ENCODE data around the gene THSD7B. TPM values are rescaled to one million over a fixed set of nuclear protein-coding genes. Genes with fewer than 3 reads are reported as not detected.
A peak's percentile ranks its signal among the peaks of the same experiment; 100 is the strongest.

THSD7B gene
- not detected for total RNA-seq
- polyA plus RNA-seq: not detected
- total RNA-seq: not detected

GRCh38 chr2:136765256-136766072, at the start of gene THSD7B:
Gene THSD7B (plus strand): TSS chr2:136765545. CDS start chr2:136882179, 116,634 bp downstream.
- Mint-ChIP-seq H3K36me3 (peaks cover 0 to 8% (median 0%) of the 10 kb centered on the region in 5 donors), H3K4me1 (peaks cover 0 to 17% (median 6%) of the 10 kb centered on the region in 7 donors), H3K27ac (no peak within 1 kb of the TSS), H3K9me3 (peaks cover 0 to 10% (median 3%) of the 10 kb centered on the region in 11 donors), H3K27me3 (peaks cover 63 to 72% (median 70%) of the 10 kb centered on the region in 5 donors), H3K4me3 (peak within 1 kb of the TSS in 6 of 10 donors; percentile 16 to 67 (median 44))
- ChIA-PET CTCF (no interaction called here), POLR2A (no interaction called here)
- no peak for ATAC-seq
- H3K4me1 ChIP-seq (ENCODE audit: control insufficient read depth in 2 of 2, insufficient read depth in 2 of 2, low read length in 2 of 2): no peaks in the 10 kb centered on the region
- no peak within 1 kb of the TSS for H3K4me3 ChIP-seq (ENCODE audit: low read length)
- H3K9me3 ChIP-seq (ENCODE audit: control insufficient read depth in 2 of 3, low read length in 3 of 3): no peaks in the 10 kb centered on the region
- H3K27me3 ChIP-seq (ENCODE audit: control insufficient read depth in 2 of 2, insufficient read depth in 2 of 2, low read length in 2 of 2): peaks cover 0 to 10% of the 10 kb centered on the region in 2 donors
- no peak for DNase-seq
- intact Hi-C loops (cut with micrococcal nuclease): no loop called here
- H3K27ac ChIP-seq (ENCODE audit: low read depth, low read length): no peak within 1 kb of the TSS
- H3K36me3 ChIP-seq (ENCODE audit: control insufficient read depth in 2 of 3, insufficient read depth in 3 of 3, low read length in 3 of 3): no peaks in the 10 kb centered on the region

- intact Hi-C loops (cut with micrococcal nuclease): no loop called here
- H3K4me1 Mint-ChIP-seq: no peaks in the 10 kb centered on the region
- H3K27me3 Mint-ChIP-seq: peaks cover 0 to 16% (median 14%) of the 10 kb centered on the region in 5 donors
- no peaks in the 10 kb centered on the region for H3K36me3 Mint-ChIP-seq
- CTCF ChIA-PET: no interaction called here
- no peak overlapping the region for H3K27ac Mint-ChIP-seq
- POLR2A ChIA-PET: no interaction called here
- ATAC-seq: no peak
- H3K4me1 ChIP-seq (ENCODE audit: control insufficient read depth in 2 of 2, insufficient read depth in 2 of 2, low read length in 2 of 2): no peaks in the 10 kb centered on the region
- H3K9me3 Mint-ChIP-seq: peaks cover 0 to 8% (median 2%) of the 10 kb centered on the region in 11 donors
- no peak overlapping the region for H3K4me3 Mint-ChIP-seq
- H3K36me3 ChIP-seq (ENCODE audit: control insufficient read depth in 2 of 3, insufficient read depth in 3 of 3, low read length in 3 of 3): no peaks in the 10 kb centered on the region
- no peaks in the 10 kb centered on the region for H3K27me3 ChIP-seq (ENCODE audit: control insufficient read depth in 2 of 2, insufficient read depth in 2 of 2, low read length in 2 of 2)
- DNase-seq: no peak
- H3K9me3 ChIP-seq (ENCODE audit: control insufficient read depth in 2 of 3, low read length in 3 of 3): no peaks in the 10 kb centered on the region
- H3K4me3 ChIP-seq (ENCODE audit: low read length): no peak overlapping the region
- no peak overlapping the region for H3K27ac ChIP-seq (ENCODE audit: low read depth, low read length)
These were observed 47.1 kb upstream of the THSD7B start for GRCh38 chr2:136718273-136718672.

- ChIA-PET CTCF (no interaction called here), POLR2A (no interaction called here)
- no peaks in the 10 kb centered on the region for H3K36me3 ChIP-seq (ENCODE audit: control insufficient read depth in 2 of 3, insufficient read depth in 3 of 3, low read length in 3 of 3)
- Mint-ChIP-seq H3K27ac (no peak overlapping the region), H3K27me3 (peaks cover 0 to 44% (median 8%) of the 10 kb centered on the region in 5 donors), H3K9me3 (peaks cover 0 to 25% (median 3%) of the 10 kb centered on the region in 11 donors), H3K4me3 (no peak overlapping the region), H3K4me1 (peaks cover 0 to 4% (median 0%) of the 10 kb centered on the region in 7 donors), H3K36me3 (no peaks in the 10 kb centered on the region)
- H3K4me3 ChIP-seq (ENCODE audit: low read length): no peak overlapping the region
- no peaks in the 10 kb centered on the region for H3K27me3 ChIP-seq (ENCODE audit: control insufficient read depth in 2 of 2, insufficient read depth in 2 of 2, low read length in 2 of 2)
- no peaks in the 10 kb centered on the region for H3K9me3 ChIP-seq (ENCODE audit: control insufficient read depth in 2 of 3, low read length in 3 of 3)
- intact Hi-C loops (cut with micrococcal nuclease): no loop called here
- H3K27ac ChIP-seq (ENCODE audit: low read depth, low read length): no peak overlapping the region
- DNase-seq: no peak
- no peak for ATAC-seq
- no peaks in the 10 kb centered on the region for H3K4me1 ChIP-seq (ENCODE audit: control insufficient read depth in 2 of 2, insufficient read depth in 2 of 2, low read length in 2 of 2)
These were observed 37.2 kb upstream of the THSD7B start for GRCh38 chr2:136727973-136728699.

GRCh38 chr2:136736236-136736635, 29.1 kb upstream of the THSD7B start:
- Mint-ChIP-seq H3K27me3 (peaks cover 4 to 35% (median 17%) of the 10 kb centered on the region in 5 donors), H3K27ac (no peak overlapping the region), H3K4me3 (no peak overlapping the region), H3K4me1 (peaks cover 0 to 5% (median 0%) of the 10 kb centered on the region in 7 donors), H3K9me3 (peaks cover 0 to 14% (median 1%) of the 10 kb centered on the region in 11 donors), H3K36me3 (no peaks in the 10 kb centered on the region)
- ChIA-PET CTCF (no interaction called here), POLR2A (no interaction called here)
- Histone ChIP-seq H3K27me3 (ENCODE audit: control insufficient read depth in 2 of 2, insufficient read depth in 2 of 2, low read length in 2 of 2) (peaks cover 0 to 2% of the 10 kb centered on the region in 2 donors), H3K4me3 (ENCODE audit: low read length) (no peak overlapping the region), H3K4me1 (ENCODE audit: control insufficient read depth in 2 of 2, insufficient read depth in 2 of 2, low read length in 2 of 2) (no peaks in the 10 kb centered on the region), H3K27ac (ENCODE audit: low read depth, low read length) (no peak overlapping the region), H3K36me3 (ENCODE audit: control insufficient read depth in 2 of 3, insufficient read depth in 3 of 3, low read length in 3 of 3) (no peaks in the 10 kb centered on the region), H3K9me3 (ENCODE audit: control insufficient read depth in 2 of 3, low read length in 3 of 3) (no peaks in the 10 kb centered on the region)
- intact Hi-C loops (cut with micrococcal nuclease): loop anchor here (5.0 kb wide), 1 partner anchor 314 kb away; no protein-coding TSS in a partner anchor
- DNase-seq: no peak
- ATAC-seq: no peak

GRCh38 chr2:136738044-136738443, 27.3 kb upstream of the THSD7B start:
- Histone ChIP-seq H3K27me3 (ENCODE audit: control insufficient read depth in 2 of 2, insufficient read depth in 2 of 2, low read length in 2 of 2) (peaks cover 0 to 5% of the 10 kb centered on the region in 2 donors), H3K4me1 (ENCODE audit: control insufficient read depth in 2 of 2, insufficient read depth in 2 of 2, low read length in 2 of 2) (no peaks in the 10 kb centered on the region), H3K36me3 (ENCODE audit: control insufficient read depth in 2 of 3, insufficient read depth in 3 of 3, low read length in 3 of 3) (no peaks in the 10 kb centered on the region), H3K27ac (ENCODE audit: low read depth, low read length) (no peak overlapping the region), H3K9me3 (ENCODE audit: control insufficient read depth in 2 of 3, low read length in 3 of 3) (no peaks in the 10 kb centered on the region), H3K4me3 (ENCODE audit: low read length) (no peak overlapping the region)
- CTCF ChIA-PET: no interaction called here
- no peak for ATAC-seq
- POLR2A ChIA-PET: no interaction called here
- H3K4me3 Mint-ChIP-seq: no peak overlapping the region
- H3K36me3 Mint-ChIP-seq: no peaks in the 10 kb centered on the region
- H3K9me3 Mint-ChIP-seq: peaks cover 0 to 6% (median 0%) of the 10 kb centered on the region in 11 donors
- H3K4me1 Mint-ChIP-seq: peaks cover 0 to 2% (median 0%) of the 10 kb centered on the region in 7 donors
- H3K27me3 Mint-ChIP-seq: peaks cover 4 to 28% (median 7%) of the 10 kb centered on the region in 5 donors
- DNase-seq: no peak
- intact Hi-C loops (cut with micrococcal nuclease): loop anchor here (5.0 kb wide), 1 partner anchor 316 kb away; no protein-coding TSS in a partner anchor
- H3K27ac Mint-ChIP-seq: no peak overlapping the region

GRCh38 chr2:136741471-136741870, 23.9 kb upstream of the THSD7B start:
- H3K36me3 Mint-ChIP-seq: no peaks in the 10 kb centered on the region
- CTCF ChIA-PET: no interaction called here
- no peaks in the 10 kb centered on the region for H3K4me1 ChIP-seq (ENCODE audit: control insufficient read depth in 2 of 2, insufficient read depth in 2 of 2, low read length in 2 of 2)

More at GRCh38 chr2:136741471-136741870, 23.9 kb upstream of the THSD7B start:
- H3K9me3 Mint-ChIP-seq: no peaks in the 10 kb centered on the region
- H3K27ac Mint-ChIP-seq: no peak overlapping the region
- Histone ChIP-seq H3K4me3 (ENCODE audit: low read length) (no peak overlapping the region), H3K27ac (ENCODE audit: low read depth, low read length) (no peak overlapping the region), H3K9me3 (ENCODE audit: control insufficient read depth in 2 of 3, low read length in 3 of 3) (no peaks in the 10 kb centered on the region), H3K36me3 (ENCODE audit: control insufficient read depth in 2 of 3, insufficient read depth in 3 of 3, low read length in 3 of 3) (no peaks in the 10 kb centered on the region), H3K27me3 (ENCODE audit: control insufficient read depth in 2 of 2, insufficient read depth in 2 of 2, low read length in 2 of 2) (peaks cover 0 to 9% of the 10 kb centered on the region in 2 donors)
- H3K27me3 Mint-ChIP-seq: peaks cover 0 to 35% (median 17%) of the 10 kb centered on the region in 5 donors
- H3K4me1 Mint-ChIP-seq: no peaks in the 10 kb centered on the region
- no peak for DNase-seq
- intact Hi-C loops (cut with micrococcal nuclease): no loop called here
- no peak for ATAC-seq
- POLR2A ChIA-PET: no interaction called here
- H3K4me3 Mint-ChIP-seq: no peak overlapping the region
